Left cardiac atrium (tissue), 4 donors: Measurements from ENCODE around the gene SAMD8. TPM values are rescaled to one million over a fixed set of nuclear protein-coding genes. Genes with fewer than 3 reads are reported as not detected.

Experiments
- ATAC-seq, 2 donors: fragments of 200-7000 bp; cut with Tn5 transposase; one replicate each; pipeline ENCODE4 v1.9.1; 2020; ENCODE audit warnings: mild to moderate bottlenecking in 2 of 2, moderate library complexity in 2 of 2
- DNase-seq: peaks from one replicate; pipeline ENCODE4 v3.0.0-alpha.2; 2020
- intact Hi-C, 2 donors: fragments of 100-400 bp; cut with DNase I; formaldehyde crosslinking; loops; one replicate each; pipeline versions ENCODE4 v1.14.1 to v1.15.1; 2022 to 2023
- total RNA-seq, 2 donors: library from RNA; stranded (reverse); fragmentation: NEBNext Ultra II Directional; extraction: Animal tissue kit (Norgen Biotek cat#: 25700); gene quantifications; one replicate each; pipeline ENCODE4 v1.2.1, GENCODE V29; 2021
- donor health status: DM: no; HTN: yes; CAD: no.
- donor health status: DM: no; HTN: yes; CAD: no; lungs with severe emphysema.
- donor health status: DM: yes; HTN: yes; CAD: no.
- donor health status: Dilated cardiomyopathy.

Gene SAMD8
- total RNA-seq, 2 donors from 2014 or later: 21.9 to 23.8 TPM

DNA sequence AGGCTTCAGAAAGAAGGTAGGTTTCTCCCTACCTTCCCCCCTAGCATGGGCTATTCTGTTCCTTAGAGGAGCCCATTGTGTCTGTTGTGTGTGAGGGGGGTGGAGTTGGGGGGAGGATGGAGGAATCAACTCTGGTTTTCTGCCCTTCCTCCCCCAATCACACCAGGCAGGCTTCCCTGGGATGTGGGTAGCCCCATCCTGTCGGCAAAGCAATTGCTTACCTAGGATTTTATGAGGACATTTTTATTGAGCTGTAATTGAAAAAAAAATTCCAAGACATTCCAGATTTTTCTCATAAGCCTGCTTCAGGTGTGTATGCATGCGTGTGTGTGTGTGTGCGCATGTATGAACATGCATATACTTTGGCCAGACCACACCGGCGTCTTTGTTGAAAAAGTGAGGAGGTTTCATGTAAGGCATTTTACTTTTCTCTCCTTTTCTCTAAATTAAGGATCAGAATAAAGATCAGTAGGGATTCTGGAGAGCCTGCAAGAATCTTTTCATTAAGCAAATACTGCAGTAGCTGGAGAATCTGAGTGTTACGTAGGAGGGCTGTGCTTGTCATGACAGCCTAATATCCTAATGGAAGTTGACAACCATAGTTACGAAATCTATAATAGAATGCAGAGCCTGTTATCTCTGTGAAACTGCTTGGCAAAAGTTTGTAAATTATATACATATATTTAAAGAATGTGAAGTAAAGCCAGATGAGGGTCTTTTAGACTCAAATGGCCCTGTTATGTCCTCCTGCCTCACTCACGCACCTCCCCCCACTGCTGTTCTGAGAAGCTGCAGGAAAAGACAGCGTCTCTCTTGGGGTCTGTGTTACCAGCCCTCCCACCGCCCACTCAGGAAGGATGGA is 27.3 kb upstream of the SAMD8 start:
- intact Hi-C loops: no loop called here
- ATAC-seq (no peak), DNase-seq (no peak)

DNA sequence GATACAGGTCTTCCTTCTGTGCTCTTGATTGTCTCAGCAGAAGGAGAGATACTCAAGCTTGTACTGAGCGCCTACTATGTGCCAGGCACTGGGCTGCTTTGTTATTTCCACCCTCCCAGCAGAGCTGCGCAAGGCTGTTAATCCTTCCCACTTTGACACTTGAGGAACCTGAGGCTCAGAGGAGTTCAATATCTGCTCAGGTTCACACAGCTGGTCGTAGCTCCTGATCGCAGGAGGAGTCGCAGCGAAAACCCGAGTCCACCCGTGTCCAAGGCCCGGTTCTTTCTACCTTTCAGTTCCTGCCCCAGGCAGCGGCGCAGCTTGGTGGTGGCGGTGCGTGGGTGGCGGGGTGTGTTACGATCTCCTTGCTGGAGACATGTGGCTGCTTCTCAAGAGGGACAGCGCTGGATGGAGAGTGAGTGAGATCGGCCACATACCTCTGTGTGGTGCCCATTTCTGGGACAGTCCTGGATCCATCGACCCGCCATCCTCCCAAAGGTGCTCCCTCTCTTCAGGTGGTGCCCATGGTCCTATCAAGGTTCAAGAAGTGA is 26.5 kb upstream of the SAMD8 start:
- DNase-seq: no peak
- intact Hi-C loops: no loop called here
- ATAC-seq: no peak

DNA sequence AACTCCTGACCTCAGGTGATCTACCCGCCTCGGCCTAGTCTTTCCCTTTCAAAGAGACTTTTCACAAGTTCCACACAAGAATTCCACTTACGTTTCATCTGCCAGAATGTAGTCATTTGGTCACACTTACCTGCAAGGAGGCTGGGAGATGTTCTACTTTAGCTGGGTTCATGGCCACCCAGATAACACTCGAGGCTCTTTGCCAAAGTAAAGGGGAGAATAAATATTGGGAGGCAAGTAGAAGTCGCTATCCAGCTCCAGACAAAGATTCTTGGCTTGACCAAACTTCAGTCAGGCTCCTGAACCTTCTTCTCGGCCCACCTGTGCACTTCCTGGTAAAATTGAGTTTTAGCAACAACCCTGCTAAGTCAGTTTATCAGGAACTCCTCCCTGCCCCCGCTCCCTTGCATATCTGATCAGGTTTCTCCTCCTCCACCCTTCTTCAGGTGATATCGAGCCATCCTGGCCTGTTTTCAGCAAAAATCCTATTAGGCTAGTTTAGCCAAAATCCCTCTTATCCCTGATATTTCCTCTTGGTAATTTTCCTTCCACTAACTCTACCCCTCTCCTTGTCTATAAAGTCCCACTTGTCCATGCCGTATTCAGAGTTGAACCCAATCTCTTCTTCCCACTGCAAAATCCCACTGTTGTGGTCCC is 25.1 kb upstream of the SAMD8 start:
- intact Hi-C loops: no loop called here
- no peak for DNase-seq
- no peak for ATAC-seq

DNA sequence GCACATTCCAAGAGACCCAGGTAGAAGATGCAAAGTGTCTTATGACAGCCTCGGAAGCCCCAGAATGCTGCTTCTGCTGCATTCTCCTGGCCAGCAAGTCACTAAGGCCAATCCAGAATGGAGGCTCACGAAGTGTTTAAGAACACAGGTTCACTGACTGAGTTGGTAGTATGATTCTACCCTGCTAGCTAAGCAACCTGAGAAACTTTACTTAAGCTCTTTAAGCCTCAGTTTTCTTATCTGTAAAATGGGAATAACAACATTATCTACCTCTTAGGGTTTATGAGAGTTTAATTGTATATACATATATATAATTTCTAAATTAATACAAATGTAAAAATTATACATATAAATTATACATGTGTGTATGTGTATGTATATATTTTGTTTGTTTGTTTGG is 22.8 kb upstream of the SAMD8 start:
- intact Hi-C loops: no loop called here
- ATAC-seq (no peak), DNase-seq (no peak)

DNA sequence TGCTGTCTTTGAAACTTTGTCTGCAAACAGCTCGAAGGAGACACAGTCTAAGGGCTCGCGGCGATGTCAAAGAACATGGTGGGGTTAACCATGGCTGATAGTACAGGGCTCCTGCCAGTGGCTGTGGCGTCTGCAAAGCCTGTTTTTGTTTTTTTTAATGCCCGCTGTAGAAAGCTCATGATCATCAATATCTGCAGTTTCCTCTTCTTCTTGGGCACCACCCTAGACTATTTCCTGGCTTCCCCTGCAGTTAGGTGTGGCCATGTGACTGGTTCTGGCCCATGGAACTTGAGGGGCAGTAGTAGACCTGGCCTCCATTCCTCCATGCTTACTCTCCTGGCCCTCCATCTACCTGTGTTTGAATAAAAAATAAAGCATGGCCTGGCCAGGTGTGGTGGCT is 21.8 kb upstream of the SAMD8 start:
- DNase-seq: no peak
- intact Hi-C loops: loop anchor here in 1 of 2 donors (10.0 kb wide), 1 partner anchor 55 kb away; no protein-coding TSS in a partner anchor
- ATAC-seq: no peak

DNA sequence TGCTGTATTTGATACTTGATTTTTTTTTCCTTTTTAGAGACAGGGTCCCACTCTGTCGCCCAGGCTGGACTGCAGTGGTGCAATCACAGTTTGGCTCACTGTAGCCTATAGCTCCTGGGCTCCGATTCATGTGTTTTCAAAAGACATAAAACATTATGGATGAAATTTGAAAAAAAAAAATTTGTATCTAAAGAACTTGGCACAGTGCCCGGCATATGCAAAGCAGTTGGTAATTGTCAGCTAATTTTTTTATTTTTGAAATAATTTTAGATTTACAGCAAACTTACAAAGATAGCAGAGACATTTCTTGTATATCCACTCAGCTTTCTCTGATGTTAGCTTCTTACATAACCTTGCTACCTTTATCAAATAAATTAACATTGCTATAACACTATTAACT is 20.3 kb upstream of the SAMD8 start:
- ATAC-seq: no peak
- DNase-seq: no peak
- intact Hi-C loops: loop anchor here in 1 of 2 donors (10.0 kb wide), 1 partner anchor 56 kb away; no protein-coding TSS in a partner anchor

DNA sequence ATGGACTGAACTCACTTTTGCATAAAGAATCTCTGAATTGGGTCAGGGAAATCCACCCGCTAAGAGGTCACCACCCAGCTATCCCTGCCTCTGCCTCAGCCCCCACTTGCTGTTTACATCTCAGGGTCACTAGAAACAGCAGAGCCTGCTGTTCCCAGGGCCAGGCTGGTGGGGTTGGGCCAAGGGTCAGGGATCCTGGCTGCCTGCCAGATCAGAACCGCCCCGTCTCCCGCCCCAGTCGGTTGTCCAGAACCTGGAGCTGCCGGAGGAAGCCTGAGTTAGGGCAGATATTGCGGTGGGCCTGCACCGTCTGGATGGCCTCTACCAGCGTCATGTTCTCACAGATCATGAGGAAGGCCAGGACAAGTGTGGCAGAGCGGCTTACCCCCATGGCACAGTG is 17.0 kb upstream of the SAMD8 start:
- no peak for DNase-seq
- intact Hi-C loops: loop anchor here in 1 of 2 donors (10.0 kb wide), 1 partner anchor 60 kb away; no protein-coding TSS in a partner anchor
- no peak for ATAC-seq

DNA sequence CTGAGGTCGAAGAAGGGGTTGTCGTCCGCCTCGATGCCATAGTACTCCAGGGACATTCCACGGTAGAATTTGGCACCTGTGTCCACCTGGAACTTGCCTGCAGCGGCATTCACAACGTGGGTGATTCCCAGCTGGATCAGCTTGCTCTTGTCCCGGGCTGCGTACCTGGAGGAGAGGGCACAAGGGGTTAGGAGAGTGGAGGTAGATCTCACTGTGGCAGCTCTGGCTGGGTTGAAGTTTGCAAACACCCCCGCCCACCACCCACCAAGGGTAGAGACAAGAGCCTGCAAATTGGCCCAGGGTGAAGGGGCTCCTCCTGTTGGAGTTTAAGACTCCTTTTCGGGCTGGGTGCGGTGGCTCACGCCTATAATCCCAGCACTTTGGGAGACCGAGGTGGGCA is 15.8 kb upstream of the SAMD8 start:
- DNase-seq (no peak), ATAC-seq (no peak)
- intact Hi-C loops: loop anchor here (5.0 to 10.0 kb wide), 2 partner anchors 61 to 828 kb away; no protein-coding TSS in a partner anchor

DNA sequence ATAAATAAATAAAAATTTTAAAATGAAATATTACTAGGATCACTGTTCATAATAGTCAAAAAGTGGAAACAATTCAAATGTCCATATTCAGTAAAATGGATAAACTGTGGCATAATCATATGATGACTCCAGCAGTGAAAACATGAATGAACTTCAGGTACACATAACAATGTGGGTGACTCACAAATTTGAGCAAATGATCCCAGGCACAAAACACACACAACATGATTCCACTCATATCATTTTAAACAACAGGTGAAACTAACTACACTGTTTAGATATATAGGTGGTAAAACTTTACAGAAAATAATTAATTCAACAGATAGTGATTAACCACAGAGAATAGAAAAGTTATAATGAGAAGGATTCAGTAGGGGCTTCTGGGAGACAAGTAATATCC is 14.7 kb upstream of the SAMD8 start:
- ATAC-seq: no peak
- no peak for DNase-seq
- intact Hi-C loops: loop anchor here (5.0 to 10.0 kb wide), 2 partner anchors 62 to 829 kb away; no protein-coding TSS in a partner anchor

DNA sequence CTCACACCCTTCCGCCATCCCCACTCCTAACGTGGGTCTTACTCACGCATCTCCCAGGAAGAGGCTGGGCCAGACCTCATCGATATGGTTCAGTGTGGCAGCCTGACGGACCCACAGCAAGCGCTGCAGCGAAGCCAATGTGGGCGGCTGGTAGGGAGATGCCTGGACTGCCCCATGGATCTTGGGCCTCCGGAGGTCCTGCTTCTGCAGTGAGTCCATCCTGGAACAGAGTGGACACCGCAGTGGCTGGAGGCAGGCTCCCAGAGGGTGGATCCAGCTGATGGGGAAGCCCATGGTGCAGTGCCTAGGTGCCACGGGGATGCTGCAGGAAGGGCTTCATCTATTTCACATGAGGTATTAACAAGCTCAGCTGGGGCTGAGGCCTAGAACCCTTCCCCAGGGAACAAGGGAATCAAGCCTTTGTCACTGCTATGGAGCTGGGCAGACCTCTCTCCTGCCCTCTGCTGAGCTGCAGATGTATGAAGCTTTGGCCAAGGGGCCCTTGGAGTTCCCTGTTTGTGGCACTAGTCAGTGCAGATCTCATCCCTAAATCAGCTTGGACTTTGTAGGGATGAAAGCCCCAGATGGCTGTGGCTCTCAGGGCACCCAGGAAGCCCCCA is 13.7 kb upstream of the SAMD8 start:
- DNase-seq: no peak
- intact Hi-C loops: loop anchor here (5.0 to 10.0 kb wide), 2 partner anchors 63 to 830 kb away; no protein-coding TSS in a partner anchor
- no peak for ATAC-seq

DNA sequence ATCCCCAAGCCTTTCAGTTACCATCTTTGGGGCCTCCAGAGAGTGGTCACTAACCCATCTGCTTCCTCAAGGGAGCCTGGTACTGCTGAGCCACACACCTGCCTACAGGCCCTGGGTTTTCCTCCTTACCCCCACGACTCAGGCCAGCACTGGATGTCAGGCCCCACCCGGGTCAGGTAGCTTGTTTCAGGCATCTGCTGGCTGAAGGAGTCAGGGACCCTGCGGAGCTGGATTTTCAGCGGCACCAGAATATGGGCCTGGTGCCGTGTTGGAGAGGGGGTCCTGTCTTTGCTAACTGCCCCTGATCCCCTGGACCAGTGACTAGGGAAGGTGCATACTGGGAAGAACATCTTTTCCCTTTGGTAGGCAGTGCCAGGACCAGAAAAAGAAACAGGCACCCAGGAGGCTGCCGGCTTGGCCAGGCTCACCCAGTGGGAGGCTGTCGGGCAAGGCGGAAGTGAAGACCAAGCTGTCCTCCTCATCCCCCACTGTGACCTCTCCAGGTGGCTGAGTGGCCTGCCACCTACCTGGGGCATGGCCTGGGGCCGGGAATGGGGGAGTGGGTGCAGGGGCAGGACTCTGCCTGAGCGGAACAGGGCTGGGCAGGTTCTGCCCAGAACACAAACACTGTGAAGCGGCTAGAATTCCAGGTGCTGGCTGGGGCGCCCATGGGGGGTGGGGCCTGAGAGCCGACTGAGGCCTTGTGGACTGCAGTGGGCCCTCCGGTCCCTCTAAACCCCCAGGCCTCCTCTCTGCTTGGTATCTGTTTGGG is 12.4 kb upstream of the SAMD8 start:
- no peak for ATAC-seq
- intact Hi-C loops: loop anchor here (5.0 to 10.0 kb wide), 2 partner anchors 64 to 832 kb away; no protein-coding TSS in a partner anchor
- DNase-seq: no peak

DNA sequence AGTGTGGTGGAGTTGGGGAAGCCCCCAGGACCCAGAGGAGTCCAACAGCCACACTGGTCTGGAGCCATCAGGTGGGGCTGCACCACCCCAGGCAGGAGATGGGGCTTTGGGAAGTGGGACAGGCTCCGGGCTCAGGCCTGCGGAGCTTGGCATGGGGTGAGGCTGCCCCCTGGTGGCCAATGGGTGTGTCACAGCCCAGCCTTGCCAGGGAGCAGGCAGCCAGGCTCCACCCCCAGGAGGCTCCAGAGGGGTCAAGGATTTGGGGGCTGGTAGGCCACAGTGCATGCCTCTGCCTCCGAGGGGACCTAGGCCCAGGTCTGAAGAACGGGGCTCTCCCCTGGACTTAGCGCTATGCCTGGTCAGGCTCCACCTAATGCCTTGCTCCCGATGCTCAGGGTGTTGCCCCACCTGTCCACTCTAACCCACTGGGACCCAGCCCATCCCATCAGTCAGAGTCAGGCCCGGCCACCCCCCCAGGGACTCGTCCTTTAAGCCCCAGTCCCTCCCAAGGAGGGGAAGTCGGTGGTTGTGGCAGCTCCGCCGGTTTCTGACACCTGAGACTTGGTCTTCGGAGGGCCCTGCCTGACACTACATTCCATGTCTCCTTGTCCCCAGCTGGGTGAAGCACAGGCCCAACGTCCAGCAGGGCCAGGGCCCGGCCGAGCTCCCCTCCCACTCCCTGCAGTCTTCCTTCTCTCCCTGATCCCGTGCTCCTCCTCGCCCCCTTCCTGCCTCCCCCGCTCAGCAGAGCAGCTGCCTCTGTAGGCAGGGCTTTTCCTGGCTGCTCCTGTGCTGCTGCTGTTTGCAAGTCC is 11.3 kb upstream of the SAMD8 start:
- ATAC-seq: peak; percentile 88
- peak; percentile 81 for DNase-seq
- intact Hi-C loops: loop anchor here (2.0 to 10.0 kb wide), 5 partner anchors 65 to 833 kb away; partner anchors contain the start of gene KAT6B (in 1 of the 2)

DNA sequence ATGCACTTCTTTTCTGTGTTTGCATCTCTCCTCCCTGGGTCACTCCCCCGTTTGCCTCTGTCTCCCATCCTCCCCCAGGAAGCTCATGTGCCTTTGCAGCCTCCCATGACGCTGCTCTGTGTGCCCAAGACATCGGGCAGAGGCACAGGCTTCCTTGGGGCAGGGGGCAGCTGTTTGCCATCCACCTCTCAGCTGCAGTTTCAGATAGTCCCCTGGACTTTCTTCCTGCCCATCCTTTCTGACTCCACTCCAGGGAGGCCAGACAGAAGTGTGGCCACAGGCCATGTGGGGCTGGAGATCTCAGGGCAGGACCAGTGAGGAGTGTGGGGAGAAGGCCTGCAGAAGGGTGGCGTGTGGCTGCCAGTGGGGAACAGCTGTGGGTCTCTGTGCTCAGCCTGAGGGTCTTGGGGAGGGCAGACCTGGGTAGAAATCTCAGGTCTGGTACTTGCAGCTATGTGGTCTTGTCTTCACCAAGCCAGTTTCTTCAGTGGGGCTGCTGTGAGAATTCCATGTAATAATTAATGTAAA is 10.6 kb upstream of the SAMD8 start:
- ATAC-seq (no peak), DNase-seq (no peak)
- intact Hi-C loops: loop anchor here in 1 of 2 donors (2.0 to 10.0 kb wide), 3 partner anchors 276 to 834 kb away; partner anchors contain the start of gene KAT6B

DNA sequence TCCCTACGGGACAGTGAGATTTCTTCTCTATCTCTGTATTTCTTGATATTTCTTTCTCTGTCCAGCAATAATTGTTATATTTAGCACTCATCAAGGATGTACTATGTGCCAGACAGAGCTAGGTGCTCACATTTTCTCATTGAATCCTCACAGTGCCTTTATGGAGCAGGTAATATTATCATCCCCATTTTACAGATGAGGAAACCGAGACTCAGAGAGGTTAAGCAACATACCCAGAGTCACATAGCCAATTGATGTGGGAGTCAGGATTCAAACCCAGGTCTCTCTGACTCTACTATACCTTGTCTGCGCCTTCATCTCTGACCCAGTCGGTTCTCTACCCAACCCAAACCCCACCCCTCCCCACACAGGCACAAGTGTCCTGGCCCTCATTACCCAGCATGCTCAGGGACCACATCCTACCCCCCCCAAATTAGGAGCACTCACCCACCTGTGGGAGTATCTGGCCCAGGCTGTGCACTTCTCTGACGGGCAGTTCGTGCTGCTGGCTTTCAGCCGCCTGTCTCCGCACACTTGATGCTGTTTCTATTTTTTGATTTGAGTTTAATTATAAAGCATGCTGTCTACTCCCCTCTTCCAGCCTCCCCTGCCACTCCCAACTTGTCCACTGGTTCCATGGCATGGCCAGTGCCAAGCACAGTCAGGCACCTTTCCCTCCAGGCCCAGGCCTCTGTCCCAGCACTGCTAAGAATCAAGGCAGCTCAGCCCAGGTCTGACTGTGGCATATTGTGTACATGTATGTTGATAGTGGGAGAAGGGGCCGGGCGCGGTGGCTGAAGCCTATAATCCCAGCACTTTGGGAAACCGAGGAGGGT is 9.8 kb upstream of the SAMD8 start:
- intact Hi-C loops: loop anchor here in 1 of 2 donors (2.0 to 10.0 kb wide), 3 partner anchors 277 to 835 kb away; partner anchors contain the start of gene KAT6B
- DNase-seq: peak; percentile 37
- ATAC-seq: peak; percentile 54 to 62

DNA sequence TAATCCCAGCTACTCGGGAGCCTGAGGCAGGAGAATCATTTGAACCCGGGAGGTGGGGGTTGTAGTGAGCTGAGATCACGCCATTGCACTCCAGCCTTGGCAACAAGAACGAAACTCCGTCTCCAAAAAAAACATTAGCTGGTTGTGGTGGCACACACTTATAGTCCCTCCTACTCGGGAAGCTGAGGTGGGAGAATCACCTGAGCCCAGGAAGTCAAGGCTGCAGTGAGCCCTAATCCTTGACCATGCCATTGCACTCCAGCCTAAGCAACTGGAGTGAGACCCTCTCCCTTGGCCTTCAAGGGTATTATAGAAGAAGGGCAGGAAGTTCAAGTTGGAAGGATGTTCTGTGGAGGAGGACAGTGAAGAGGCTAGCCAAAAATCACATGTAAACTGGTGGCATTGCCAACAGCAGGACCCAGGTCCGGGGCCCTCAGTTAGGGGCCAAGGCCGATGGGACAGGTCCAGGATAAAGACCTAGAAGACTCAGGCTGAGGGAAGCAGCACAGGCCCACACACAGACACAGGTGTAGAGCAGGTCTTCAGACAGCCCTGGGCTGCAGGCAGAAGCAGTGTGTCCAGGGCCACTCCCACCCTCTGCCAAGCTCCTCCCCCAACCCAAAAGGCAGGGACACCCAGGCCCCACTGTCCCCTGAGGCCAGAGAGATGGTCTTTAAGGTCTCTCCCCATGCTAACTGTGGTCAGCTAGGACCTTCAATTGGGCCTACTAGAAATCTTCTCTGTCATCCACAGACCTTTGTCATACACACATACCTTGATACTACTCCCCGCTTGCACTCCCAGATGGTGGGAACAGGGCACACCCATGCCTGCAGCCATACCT is 8.4 kb upstream of the SAMD8 start:
- no peak for ATAC-seq
- intact Hi-C loops: loop anchor here in 1 of 2 donors (10.0 kb wide), 2 partner anchors 278 to 678 kb away; partner anchors contain the start of gene KAT6B
- DNase-seq: no peak
